Forelimb muscle (tissue), 1 donor: ENCODE measurements around the gene CLCNKA. TPM values are rescaled to one million over a fixed set of nuclear protein-coding genes. Genes with fewer than 3 reads are reported as not detected.
"Not testable (repeated sequence)": the region's sequence is repeated elsewhere in the genome, so short reads cannot be mapped to it uniquely, and the experiment has no call there.

ENCODE experiments used
- DNase-seq: peaks from one replicate; pipeline ENCODE4 v3.0.0-alpha.2; 2013; ENCODE audit warnings: low read depth
- polyA plus RNA-seq: library from polyadenylated mRNA; unstranded; fragments of 120-200 nt; gene quantifications from one replicate; pipeline ENCODE4 v1.2.1, GENCODE V29; 2013; ENCODE audit not compliant: insufficient read length

Gene CLCNKA
- polyA plus RNA-seq, 1 donor: 1.3 TPM

GRCh38 chr1:15997637-15998280 lies 24.1 kb upstream of the CLCNKA start:
- no peak for DNase-seq

- DNase-seq: no peak
Observed at GRCh38 chr1:15998929-15999328, 22.9 kb upstream of the CLCNKA start.

DNA sequence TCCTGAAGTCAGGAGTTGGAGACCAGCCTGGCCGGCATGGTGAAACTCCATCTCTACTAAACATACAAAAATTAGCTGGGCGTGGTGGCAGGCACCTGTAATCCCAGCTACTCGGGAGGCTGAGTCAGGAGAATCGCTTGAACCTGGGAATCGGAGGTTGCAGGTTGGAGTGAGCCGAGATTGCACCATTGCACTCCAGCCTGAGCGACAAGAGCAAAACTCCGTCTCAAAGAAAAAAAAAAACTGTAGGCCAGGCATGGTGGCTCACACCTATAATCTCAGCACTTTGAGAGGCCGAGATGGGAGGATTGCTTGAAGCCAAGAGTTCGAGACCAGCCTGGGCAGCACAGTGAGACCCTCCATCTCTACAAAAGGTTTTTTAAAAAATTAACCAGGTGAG lies 20.6 kb upstream of the CLCNKA start:
- DNase-seq: not testable (repeated sequence)

- no peak for DNase-seq
Observed at GRCh38 chr1:16005597-16005996, 16.2 kb upstream of the CLCNKA start.

DNA sequence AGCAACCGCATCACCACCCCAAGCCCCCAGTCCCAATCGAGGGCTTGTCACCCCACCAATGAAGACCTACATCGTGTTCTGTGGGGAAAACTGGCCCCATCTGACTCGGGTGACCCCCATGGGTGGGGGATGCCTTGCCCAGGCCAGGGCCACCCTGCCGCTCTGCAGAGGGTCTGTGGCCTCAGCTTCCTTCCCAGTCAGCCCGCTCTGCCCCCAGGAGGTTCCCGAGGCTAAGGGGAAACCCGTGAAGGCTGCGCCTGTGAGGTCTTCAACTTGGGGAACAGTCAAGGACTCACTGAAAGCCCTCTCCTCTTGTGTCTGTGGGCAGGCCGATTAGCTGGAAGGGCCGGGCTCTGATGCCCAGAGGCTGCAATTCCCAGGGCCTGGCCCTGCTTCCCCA lies 15.8 kb upstream of the CLCNKA start:
- no peak for DNase-seq

DNA sequence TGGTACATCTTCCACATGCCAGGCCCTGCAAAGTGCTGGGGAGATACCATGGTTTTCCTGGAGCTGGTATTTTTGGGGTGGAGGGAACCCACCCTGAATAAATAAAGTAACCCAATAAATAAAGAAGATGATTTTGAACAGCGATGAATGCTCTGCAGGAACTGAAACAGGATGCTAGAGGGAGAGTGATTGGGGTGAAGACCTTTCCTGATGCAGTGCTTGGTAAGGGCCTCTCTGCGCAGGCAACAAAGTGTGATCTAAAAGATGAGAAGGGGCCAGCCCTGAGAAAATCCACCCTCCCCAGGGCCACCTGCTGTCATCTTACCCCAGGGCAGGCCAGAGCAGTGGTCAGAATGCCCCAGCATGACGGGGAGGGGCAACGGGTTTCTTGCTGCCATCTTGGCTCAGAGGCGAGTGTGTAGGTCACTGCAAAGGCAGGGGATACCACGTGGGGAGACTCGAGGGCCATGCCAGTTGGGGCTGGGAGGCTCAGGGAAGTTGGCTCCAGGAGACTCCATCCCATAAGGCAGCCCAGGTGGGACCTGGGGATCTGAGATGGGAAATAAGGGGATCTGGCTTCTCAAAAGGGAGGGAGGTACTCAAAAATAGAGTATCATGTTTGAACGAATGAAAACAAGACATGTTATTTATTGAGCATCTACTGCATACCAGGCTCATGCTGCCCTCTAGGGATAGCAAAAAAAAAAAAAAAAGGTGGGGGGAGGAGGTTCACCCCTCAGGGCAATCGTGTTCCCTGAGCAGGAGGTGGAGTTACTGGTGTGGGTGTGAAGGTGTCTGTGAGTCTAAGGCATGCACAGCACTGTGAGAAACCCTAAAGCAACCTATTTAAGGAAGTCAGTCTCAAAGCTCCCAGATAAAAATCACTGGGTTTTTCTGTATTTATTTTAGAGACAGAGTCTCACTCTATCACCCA lies 15.0 kb upstream of the CLCNKA start:
- no peak for DNase-seq

GRCh38 chr1:16007671-16008341 lies 14.0 kb upstream of the CLCNKA start:
- no peak for DNase-seq

GRCh38 chr1:16009030-16009460 lies 12.8 kb upstream of the CLCNKA start:
- no peak for DNase-seq

DNA sequence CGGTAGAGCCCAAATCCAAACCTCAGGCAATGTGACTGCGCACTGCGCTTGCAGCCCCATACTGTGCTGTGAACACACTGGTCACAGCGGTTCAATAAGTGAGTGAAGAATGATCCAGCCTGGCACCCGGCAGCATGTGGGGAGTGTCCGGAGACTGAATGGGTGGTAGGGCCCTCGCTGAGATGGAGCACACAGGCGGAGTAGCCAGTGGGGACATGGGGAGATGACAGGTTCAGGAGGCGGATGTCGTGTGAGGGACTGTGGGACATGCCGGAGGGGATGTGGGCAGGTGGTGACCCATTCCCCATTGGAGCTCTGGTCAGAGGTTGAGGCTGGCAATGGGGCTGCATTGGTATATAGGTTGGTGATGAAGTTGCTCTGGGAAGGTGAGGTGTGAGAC lies 12.2 kb upstream of the CLCNKA start:
- DNase-seq: no peak

DNA sequence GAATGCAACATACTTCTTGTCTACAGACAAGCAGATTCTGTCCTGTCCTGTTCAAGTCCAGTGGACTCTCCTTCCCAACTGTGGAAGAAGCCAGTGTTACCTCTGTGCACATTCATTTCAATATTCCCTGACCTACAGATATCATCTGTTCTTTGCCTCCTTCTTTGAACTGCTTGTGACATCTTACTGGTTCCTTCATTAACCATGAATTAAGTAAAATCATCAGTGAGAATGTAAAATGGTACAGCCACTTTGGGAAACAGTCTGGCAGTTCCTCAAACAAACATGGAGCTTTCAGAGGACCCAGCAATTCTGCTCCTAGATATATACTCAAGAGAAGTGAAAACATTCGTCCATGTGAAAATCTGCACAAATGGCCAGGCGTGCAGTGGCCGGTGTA lies 11.0 kb upstream of the CLCNKA start:
- DNase-seq: no peak

GRCh38 chr1:16011936-16012589 lies 9.8 kb upstream of the CLCNKA start:
- DNase-seq: no peak

GRCh38 chr1:16012590-16013219 lies 9.1 kb upstream of the CLCNKA start:
- no peak for DNase-seq

GRCh38 chr1:16013220-16013907 lies 8.5 kb upstream of the CLCNKA start:
- no peak for DNase-seq

GRCh38 chr1:16013908-16014258 lies 8.0 kb upstream of the CLCNKA start:
- DNase-seq: no peak

GRCh38 chr1:16014509-16015482 lies 7.0 kb upstream of the CLCNKA start:
- DNase-seq: no peak

- no peak for DNase-seq
Observed at GRCh38 chr1:16015491-16015890, 6.3 kb upstream of the CLCNKA start.

- DNase-seq: no peak
Observed at GRCh38 chr1:16015960-16016901, 5.6 kb upstream of the CLCNKA start.

DNA sequence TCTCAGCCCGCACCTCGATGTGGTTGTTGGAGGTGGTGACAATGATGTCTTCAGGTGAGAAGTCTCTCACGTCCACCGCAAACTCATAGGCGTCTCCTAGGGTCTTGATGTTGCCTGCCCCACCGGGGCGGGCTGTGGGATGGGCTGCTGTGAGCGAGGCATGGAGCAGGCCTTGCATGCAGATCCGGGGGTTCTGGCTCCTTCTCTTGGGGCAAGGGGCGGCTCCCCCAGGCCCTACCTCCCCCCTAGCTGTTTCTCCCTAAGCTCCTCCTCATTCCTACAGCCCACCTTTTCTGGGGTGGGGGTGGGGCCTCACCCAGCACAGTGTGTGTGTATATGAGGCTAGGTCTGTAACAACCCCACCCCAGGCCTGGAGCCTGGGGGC lies 4.8 kb upstream of the CLCNKA start:
- DNase-seq: no peak
